Measurements from ENCODE around the gene PRDM5.

GRCh38 chr4:120694973-120695372 lies 227.6 kb downstream of the PRDM5 start:
- TF ChIP-seq CTCF (IDR thresholded peaks at IDR 0.05) = no peak
- no peak for TF ChIP-seq POLR2A (IDR thresholded peaks at IDR 0.05)
- no peak for TF ChIP-seq POLR2AphosphoS5 (IDR thresholded peaks at IDR 0.05)
